Prostate gland (tissue), 2 donors: ENCODE data around the gene SIAH2.

Experiments used
- CTCF ChIP-seq, 4 experiments: fragments of 200-600 bp in 2 of 4; fragments of 450-650 bp in 2 of 4; sonication (generic) in 2 of 4; IDR thresholded peaks; 1 replicate in 3 of 4; 2 replicates in 1 of 4; pipeline ENCODE4 v1.5.1; 2016 to 2019; ENCODE audit warnings: antibody characterized with exemption in 4 of 4, mild to moderate bottlenecking in 2 of 4, moderate library complexity in 2 of 4
- POLR2A ChIP-seq: fragments of 450-650 bp; IDR thresholded peaks from one replicate; pipeline ENCODE4 v1.6.1; 2016; ENCODE audit warnings: antibody characterized with exemption, mild to moderate bottlenecking
- POLR2AphosphoS5 ChIP-seq: sonication (generic); formaldehyde crosslinking; IDR thresholded peaks from one replicate; pipeline ENCODE4 v1.6.1; 2017; ENCODE audit warnings: antibody characterized with exemption

DNA sequence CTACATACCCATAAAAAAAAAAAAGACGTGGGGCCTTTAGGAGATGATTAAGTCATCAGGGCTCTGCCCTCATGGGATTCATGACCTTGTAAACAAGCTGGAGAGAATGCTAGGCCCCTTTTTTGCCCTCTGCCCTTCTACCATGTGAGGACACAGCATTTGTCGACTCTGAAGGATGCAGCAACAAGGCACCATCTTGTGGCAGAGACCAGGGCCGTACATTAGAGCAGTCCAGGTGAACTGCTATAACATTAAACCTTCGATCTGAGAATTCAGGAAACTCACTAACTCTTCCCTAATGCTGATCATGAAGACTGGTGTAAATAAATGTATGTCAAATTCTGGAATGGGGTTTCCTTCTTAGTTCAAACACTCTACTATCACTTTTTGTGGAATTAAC is 30.7 kb upstream of the SIAH2 start:
- TF ChIP-seq POLR2A: no peak
- no peak for TF ChIP-seq CTCF (IDR thresholded peaks at IDR 0.05)
- TF ChIP-seq POLR2AphosphoS5: no peak
